H9 (cell line): Measurements from ENCODE around the gene CFL1. TPM values are rescaled to one million over a fixed set of nuclear protein-coding genes. Genes with fewer than 3 reads are reported as not detected.

Experiments
- DNase-seq: peaks from one replicate; pipeline ENCODE4 v3.0.0-alpha.2; 2017
- H2AFZ ChIP-seq: one replicate; pipeline ENCODE4 v1.6.1; 2013; ENCODE audit warnings: mild to moderate bottlenecking, low read length, control low read depth, moderate library complexity
- H2AK5ac ChIP-seq: 2 replicates; pipeline ENCODE4 v1.6.1; 2013; ENCODE audit warnings: low read length, control low read depth, mixed read lengths; ENCODE audit not compliant: insufficient read length
- H2BK120ac ChIP-seq: one replicate; pipeline ENCODE4 v1.6.1; 2013; ENCODE audit warnings: low read depth, mild to moderate bottlenecking, low read length, control low read depth, inconsistent platforms; ENCODE audit not compliant: poor library complexity, severe bottlenecking
- H2BK12ac ChIP-seq: 2 replicates; pipeline ENCODE4 v1.6.1; 2013; ENCODE audit warnings: low read length, control low read depth, mixed read lengths, low read depth; ENCODE audit not compliant: insufficient read length
- H2BK15ac ChIP-seq: 2 replicates; pipeline ENCODE4 v1.6.1; 2013; ENCODE audit warnings: low read depth, low read length, control low read depth
- H2BK20ac ChIP-seq: one replicate; pipeline ENCODE4 v1.6.1; 2013; ENCODE audit warnings: low read depth, mild to moderate bottlenecking, low read length, control low read depth, inconsistent platforms; ENCODE audit not compliant: poor library complexity, severe bottlenecking
- H2BK5ac ChIP-seq: 2 replicates; pipeline ENCODE4 v1.6.1; 2013; ENCODE audit warnings: low read length, control low read depth, mixed read lengths; ENCODE audit not compliant: insufficient read length
- H3K14ac ChIP-seq: 2 replicates; pipeline ENCODE4 v1.6.1; 2013; ENCODE audit warnings: low read length, control low read depth; ENCODE audit not compliant: insufficient read depth
- H3K18ac ChIP-seq: 2 replicates; pipeline ENCODE4 v1.6.1; 2013; ENCODE audit warnings: low read depth, mild to moderate bottlenecking, mixed read lengths, low read length, control low read depth; ENCODE audit not compliant: insufficient read length
- H3K23ac ChIP-seq: 2 replicates; pipeline ENCODE4 v1.6.1; 2013; ENCODE audit warnings: low read length, control low read depth, mixed read lengths, low read depth; ENCODE audit not compliant: insufficient read length
- H3K23me2 ChIP-seq: 2 replicates; pipeline ENCODE4 v1.6.1; 2013; ENCODE audit warnings: low read depth, mild to moderate bottlenecking, mixed read lengths, low read length, control low read depth; ENCODE audit not compliant: insufficient read length, poor library complexity, severe bottlenecking
- H3K27ac ChIP-seq: 2 replicates; pipeline ENCODE4 v1.5.1; 2013; ENCODE audit warnings: low read length, control low read depth, mixed read lengths, low read depth; ENCODE audit not compliant: insufficient read length
- H3K27me3 ChIP-seq: 2 replicates; pipeline ENCODE4 v1.6.1; 2013; ENCODE audit warnings: low read length, control low read depth, inconsistent platforms; ENCODE audit not compliant: insufficient read depth
- H3K4ac ChIP-seq: 2 replicates; pipeline ENCODE4 v1.6.1; 2013; ENCODE audit warnings: low read depth, mild to moderate bottlenecking, control low read depth, inconsistent platforms, low read length, moderate library complexity
- H3K4me1 ChIP-seq: 2 replicates; pipeline ENCODE4 v1.6.1; 2013; ENCODE audit warnings: low read length, control low read depth, inconsistent platforms; ENCODE audit not compliant: insufficient read depth
- H3K4me2 ChIP-seq: 2 replicates; pipeline ENCODE4 v1.6.1; 2013; ENCODE audit warnings: low read length, control low read depth, mixed read lengths; ENCODE audit not compliant: insufficient read length, insufficient read depth
- H3K56ac ChIP-seq: 2 replicates; pipeline ENCODE4 v1.6.1; 2013; ENCODE audit warnings: low read depth, mild to moderate bottlenecking, mixed read lengths, low read length, control low read depth; ENCODE audit not compliant: insufficient read length
- H3K79me1 ChIP-seq: 2 replicates; pipeline ENCODE4 v1.6.1; 2013; ENCODE audit warnings: low read depth, mild to moderate bottlenecking, moderate library complexity, low read length, control low read depth, inconsistent platforms; ENCODE audit not compliant: insufficient read depth, poor library complexity, severe bottlenecking
- H3K79me2 ChIP-seq: 2 replicates; pipeline ENCODE4 v1.6.1; 2013; ENCODE audit warnings: low read length, control low read depth, inconsistent platforms; ENCODE audit not compliant: insufficient read depth
- H3K9ac ChIP-seq: 2 replicates; pipeline ENCODE4 v1.6.1; 2013; ENCODE audit warnings: low read length, control low read depth, mixed read lengths; ENCODE audit not compliant: insufficient read length; ENCODE audit errors: extremely low read depth
- H3K9me3 ChIP-seq: one replicate; pipeline ENCODE4 v1.6.1; 2013; ENCODE audit warnings: low read depth, low read length, inconsistent platforms; ENCODE audit not compliant: control insufficient read depth
- H3T11ph ChIP-seq: one replicate; pipeline ENCODE4 v1.6.1; 2013; ENCODE audit warnings: mild to moderate bottlenecking, low read length, control low read depth, inconsistent platforms
- H4K20me1 ChIP-seq: one replicate; pipeline ENCODE4 v1.6.1; 2013; ENCODE audit not compliant: control insufficient read depth, insufficient read length, insufficient read depth
- H4K5ac ChIP-seq: 2 replicates; pipeline ENCODE4 v1.6.1; 2013; ENCODE audit warnings: low read depth, mild to moderate bottlenecking, mixed read lengths, low read length, control low read depth; ENCODE audit not compliant: insufficient read length
- H4K8ac ChIP-seq: replicated peaks from 2 replicates; pipeline ENCODE4 v1.6.1; 2013; ENCODE audit warnings: low read length, control low read depth, mixed read lengths, low read depth; ENCODE audit not compliant: insufficient read length
- H4K91ac ChIP-seq: 2 replicates; pipeline ENCODE4 v1.6.1; 2013; ENCODE audit warnings: low read depth, mild to moderate bottlenecking, moderate library complexity, mixed read lengths, low read length, control low read depth; ENCODE audit not compliant: insufficient read length
- H3K27ac Mint-ChIP-seq, 3 experiments: 2 replicates in 2 of 3; 3 replicates in 1 of 3; pipeline ENCODE4 v1.8.0; 2020 to 2021; ENCODE audit warnings: mixed read lengths in 3 of 3, mild to moderate bottlenecking in 1 of 3, moderate library complexity in 1 of 3
- H3K27me3 Mint-ChIP-seq: 2 replicates; pipeline ENCODE4 v1.8.0; 2021; ENCODE audit warnings: low read depth, mild to moderate bottlenecking, moderate library complexity, mixed read lengths
- H3K36me3 Mint-ChIP-seq, 3 experiments: 2 replicates in 2 of 3; 3 replicates in 1 of 3; pipeline ENCODE4 v1.8.0; 2020 to 2021; ENCODE audit warnings: low read depth in 3 of 3, mixed read lengths in 3 of 3; ENCODE audit not compliant: insufficient read depth in 1 of 3
- H3K4me1 Mint-ChIP-seq, 2 experiments: 2 replicates each; pipeline ENCODE4 v1.8.0; 2020; ENCODE audit warnings: mixed read lengths in 2 of 2
- H3K4me3 Mint-ChIP-seq, 2 experiments: 2 replicates in 1 of 2; 3 replicates in 1 of 2; pipeline ENCODE4 v1.8.0; 2020 to 2021; ENCODE audit warnings: mild to moderate bottlenecking in 2 of 2, mixed read lengths in 2 of 2, moderate library complexity in 1 of 2
- H3K9me3 Mint-ChIP-seq, 2 experiments: 2 replicates in 1 of 2; 3 replicates in 1 of 2; pipeline ENCODE4 v1.8.0; 2020; ENCODE audit warnings: mild to moderate bottlenecking in 2 of 2, mixed read lengths in 2 of 2, moderate library complexity in 1 of 2
- CTCF ChIP-seq: fragments of 200-600 bp; sonication (generic); conservative IDR thresholded peaks from 3 replicates; pipeline ENCODE4 v1.8.0; 2021; ENCODE audit warnings: antibody characterized with exemption, mild to moderate bottlenecking
- WGBS: extraction: QIAGEN DNeasy Blood & Tissue Kit; methylation state at CpG from one replicate; pipeline ENCODE4 v1.1.7; 2013; ENCODE audit warnings: missing lambda C conversion rate, low lambda C conversion rate, mixed read lengths; ENCODE audit not compliant: insufficient read length; ENCODE audit errors: extremely low coverage; 5-methylcytosine and 5-hydroxymethylcytosine counted together
- total RNA-seq: library from RNA; stranded (reverse); gene quantifications from 2 replicates; pipeline ENCODE4 v1.2.1, GENCODE V29; 2021

The CFL1 gene
- total RNA-seq, 1 experiment from 2014 or later: 1,107 TPM

GRCh38 chr11:65900125-65900898 is 42.3 kb upstream of the CFL1 start, which contains the start of gene FOSL1:
FOSL1 (minus strand) TSS chr11:65900388; CDS start chr11:65900339, 49 bp downstream.
- H2BK15ac ChIP-seq: no peak within 1 kb of the TSS
- Mint-ChIP-seq H3K9me3 (no peaks in the 10 kb centered on the region; a peak in 1 of 5 replicates), H3K27ac (0 out of 7 replicates have a peak within 1 kb of the TSS, but pooled peaks of 1 of the 3 experiments have one; percentile 14), H3K27me3 (peaks cover 75% of the 10 kb centered on the region), H3K4me1 (peaks cover 14 to 17% of the 10 kb centered on the region in 2 experiments), H3K4me3 (peak within 1 kb of the TSS; percentile 78 to 80), H3K36me3 (peaks cover 0 to 20% (median 0%) of the 10 kb centered on the region in 3 experiments; a peak in 2 of 7 replicates)
- no peak within 1 kb of the TSS for H2AFZ ChIP-seq
- H3K9me3 ChIP-seq: no peaks in the 10 kb centered on the region
- H3K9ac ChIP-seq: no peak within 1 kb of the TSS
- peak within 1 kb of the TSS; percentile 65 for H3K18ac ChIP-seq
- no peak within 1 kb of the TSS for H3T11ph ChIP-seq
- no peak within 1 kb of the TSS for H3K23ac ChIP-seq
- no peak within 1 kb of the TSS for H4K5ac ChIP-seq
- H2BK20ac ChIP-seq: no peak within 1 kb of the TSS
- no peak within 1 kb of the TSS for H3K56ac ChIP-seq
- H2BK120ac ChIP-seq: no peak within 1 kb of the TSS
- no CpG with 5 or more reads among the region's 80 CpGs for WGBS
- peak within 1 kb of the TSS; percentile 62; the same call in 1 of the 2 replicates for H3K14ac ChIP-seq
- no peak within 1 kb of the TSS for H4K8ac ChIP-seq
- peaks cover 9% of the 10 kb centered on the region for H3K23me2 ChIP-seq
- no peak for TF ChIP-seq CTCF
- DNase-seq: peak; percentile 99
- no peak within 1 kb of the TSS for H3K27ac ChIP-seq
- no peak within 1 kb of the TSS for H2AK5ac ChIP-seq
- no peak within 1 kb of the TSS for H2BK12ac ChIP-seq
- no peak within 1 kb of the TSS for H4K91ac ChIP-seq
- H2BK5ac ChIP-seq: no peak within 1 kb of the TSS
- H3K4me2 ChIP-seq: peak within 1 kb of the TSS; percentile 86
- no peaks in the 10 kb centered on the region for H3K4me1 ChIP-seq
- no peaks in the 10 kb centered on the region for H4K20me1 ChIP-seq
- no peaks in the 10 kb centered on the region for H3K79me2 ChIP-seq
- H3K79me1 ChIP-seq: no peaks in the 10 kb centered on the region
- H3K27me3 ChIP-seq: peaks cover 17% of the 10 kb centered on the region; the same call in 1 of the 2 replicates
- no peak within 1 kb of the TSS for H3K4ac ChIP-seq
